ENCODE data around the gene EVA1B.

EVA1B gene

DNA sequence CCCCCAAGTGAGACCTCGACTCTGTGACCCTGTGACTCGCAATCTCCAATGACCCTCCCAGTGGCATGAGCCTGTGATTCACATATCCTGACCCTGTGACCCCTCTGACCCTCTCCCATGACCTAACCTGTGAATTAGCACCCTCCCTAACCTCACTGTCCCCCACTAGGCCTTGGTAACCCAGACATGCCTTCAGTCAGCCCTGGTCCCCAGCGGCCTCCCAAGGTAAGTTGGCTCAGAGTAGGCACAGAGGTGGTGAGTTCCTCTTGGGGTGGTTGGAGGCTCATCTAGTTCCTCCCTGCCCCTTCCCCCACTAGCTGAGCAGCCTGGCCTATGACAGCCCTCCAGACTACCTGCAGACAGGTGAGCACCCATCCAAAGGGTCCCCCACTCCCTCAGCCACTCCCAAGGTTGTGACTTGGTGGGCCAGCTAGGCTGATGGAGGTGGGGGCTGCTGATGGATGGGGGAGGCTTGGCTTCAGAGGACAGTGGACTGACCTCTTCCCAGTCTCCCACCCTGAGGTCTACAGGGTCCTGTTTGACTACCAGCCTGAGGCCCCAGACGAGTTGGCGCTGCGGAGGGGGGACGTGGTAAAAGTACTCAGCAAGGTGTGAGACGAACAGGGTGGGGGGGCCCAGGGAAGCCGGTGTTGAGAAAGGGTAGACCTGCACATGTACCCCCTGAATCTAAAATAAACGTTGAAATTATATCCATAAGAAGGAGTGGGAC lies 15.7 kb downstream of the EVA1B start:
- DNase-seq, result no peak

DNA sequence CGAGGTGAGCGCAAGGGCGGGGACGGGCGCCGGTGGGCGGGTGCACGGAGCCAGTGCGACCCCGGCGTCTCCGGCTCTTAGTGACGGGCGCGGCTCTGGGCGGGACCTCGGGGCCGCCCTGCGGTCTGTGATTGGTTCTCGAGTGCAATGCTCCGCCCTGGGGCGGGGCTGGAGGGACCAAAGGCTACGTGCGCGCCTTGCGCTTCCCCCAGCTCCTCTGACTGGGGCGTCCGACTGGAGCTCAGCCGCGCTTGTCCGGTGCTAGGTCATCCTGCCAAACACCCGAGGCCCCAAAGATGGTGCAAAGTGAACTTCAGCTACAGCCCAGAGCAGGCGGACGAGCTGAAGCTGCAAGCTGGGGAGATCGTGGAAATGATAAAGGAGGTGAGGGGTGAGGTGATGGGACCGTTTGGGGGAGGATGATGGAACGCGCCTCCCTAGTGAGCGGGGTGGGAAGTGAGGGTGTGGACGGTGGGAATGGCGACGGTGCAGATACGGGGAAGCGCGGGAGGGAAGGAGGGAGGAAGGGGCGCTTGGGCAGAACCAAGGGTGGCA lies 16.5 kb downstream of the EVA1B start:
- peak; percentile 89 for DNase-seq

DNA sequence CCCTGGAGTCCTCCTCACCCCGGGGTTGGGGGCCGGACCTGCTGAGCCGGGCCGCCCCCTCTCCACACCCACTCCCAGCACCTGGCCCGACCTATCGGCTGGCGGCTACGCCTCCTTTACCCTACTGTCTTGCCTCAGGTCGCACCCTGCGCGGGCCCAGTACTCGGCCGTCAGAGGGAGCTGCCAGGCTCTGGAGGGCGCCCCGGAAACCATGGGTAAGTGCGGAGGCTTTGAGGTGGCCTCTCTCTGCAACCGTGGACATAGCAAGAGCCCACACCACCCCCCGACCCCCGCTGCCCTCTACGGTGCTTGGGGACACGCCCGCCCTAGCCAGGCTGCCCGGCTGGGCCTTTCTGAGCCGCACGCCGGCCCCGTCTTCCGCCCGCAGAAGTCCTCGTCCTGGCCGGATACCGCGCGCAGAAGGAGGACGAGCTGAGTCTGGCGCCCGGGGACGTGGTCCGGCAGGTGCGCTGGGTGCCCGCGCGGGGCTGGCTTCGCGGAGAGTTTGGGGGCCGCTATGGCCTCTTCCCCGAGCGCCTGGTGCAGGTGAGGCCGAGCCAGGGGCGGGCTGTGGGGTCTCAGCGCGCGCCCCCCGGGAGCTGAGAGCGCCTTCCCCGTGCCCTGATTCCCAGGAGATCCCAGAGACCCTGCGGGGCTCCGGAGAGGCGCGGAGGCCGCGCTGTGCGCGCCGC lies 17.1 kb downstream of the EVA1B start, which contains the start of gene SH3D21:
Gene SH3D21 (plus strand): TSS at position 159 of the 692 bp plus-strand sequence. CDS start 53 bp downstream, at position 212.
- DNase-seq, result peak; percentile 36

DNA sequence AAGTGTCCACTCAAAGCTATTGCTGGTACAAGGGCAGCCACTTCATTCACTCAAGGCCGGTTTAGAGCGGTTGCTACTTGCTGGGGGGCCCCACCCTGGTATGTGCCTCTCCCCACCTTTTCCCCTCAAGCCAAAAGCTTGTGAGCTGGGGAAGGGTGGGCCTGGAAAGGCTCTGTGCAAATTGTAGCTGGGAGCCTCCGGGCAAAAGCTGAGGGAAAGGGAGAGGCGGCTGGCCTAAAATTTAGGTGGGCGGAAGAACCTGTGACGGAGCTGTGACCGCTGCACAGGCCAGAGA lies 17.6 kb downstream of the EVA1B start:
- DNase-seq, result no peak

DNA sequence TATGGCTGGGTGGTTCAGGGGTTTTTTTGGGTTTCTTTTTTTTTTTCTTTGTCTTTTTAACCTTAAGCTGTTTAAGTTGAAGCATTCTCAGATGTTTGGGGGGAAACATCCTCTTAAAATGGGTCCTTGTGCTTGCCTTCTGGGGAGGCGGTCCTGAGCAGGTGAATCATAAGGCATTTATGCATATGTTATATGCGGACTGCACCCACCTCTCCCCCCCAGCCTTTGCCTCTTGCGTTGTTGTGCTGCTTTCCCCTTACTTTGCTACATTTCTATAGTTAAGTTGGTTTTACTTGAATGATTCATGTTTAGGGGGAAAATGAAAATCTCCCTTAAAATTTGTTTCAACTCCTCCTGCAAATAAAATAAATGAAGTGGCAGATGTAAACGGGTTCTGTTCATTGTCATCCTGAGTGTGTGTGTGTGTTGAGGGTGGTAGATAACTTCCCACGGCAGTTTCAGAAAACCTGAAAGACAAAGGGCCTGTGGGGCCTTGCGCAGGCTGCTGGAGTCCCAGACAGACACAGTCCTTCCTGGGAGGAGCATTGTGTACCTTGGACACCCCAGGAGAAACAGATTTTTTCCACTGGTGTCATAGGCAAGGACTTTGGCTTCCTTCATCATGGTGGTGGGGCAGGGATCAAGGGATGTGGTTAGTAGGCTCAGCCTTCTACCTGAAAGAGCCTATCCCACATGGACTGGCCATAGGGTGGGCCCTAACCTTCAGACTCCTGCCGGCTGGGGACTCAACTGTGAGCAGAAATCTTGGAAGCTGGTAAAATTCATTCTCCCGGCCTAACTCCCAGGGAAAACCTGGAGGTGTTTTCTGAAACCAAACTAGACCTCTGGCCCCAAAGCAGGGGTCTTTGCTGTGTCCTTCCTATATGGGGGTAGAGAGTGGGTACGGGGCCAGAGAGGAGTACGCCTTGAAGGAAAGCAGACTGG lies 18.2 kb downstream of the EVA1B start:
- DNase-seq, result no peak

DNA sequence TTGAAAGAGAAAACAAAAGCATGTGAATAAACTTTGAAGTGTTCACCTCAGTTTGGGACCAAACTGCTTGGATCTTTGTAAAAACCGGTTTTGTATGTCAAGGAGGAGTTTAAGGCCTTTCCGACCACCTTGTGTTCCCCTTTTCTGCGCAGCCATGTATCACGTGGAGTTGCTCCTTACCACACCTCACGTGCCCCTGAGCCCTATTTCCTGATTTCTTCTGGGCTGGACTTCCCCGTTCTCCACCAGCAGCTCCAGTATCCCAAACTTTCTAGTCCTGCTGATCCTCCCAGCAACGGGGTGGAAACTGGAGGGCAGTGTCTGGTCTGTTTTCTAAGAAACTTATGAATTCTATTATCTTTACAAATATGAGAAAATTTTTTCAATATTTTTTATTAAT lies 18.9 kb downstream of the EVA1B start:
- no peak for DNase-seq

DNA sequence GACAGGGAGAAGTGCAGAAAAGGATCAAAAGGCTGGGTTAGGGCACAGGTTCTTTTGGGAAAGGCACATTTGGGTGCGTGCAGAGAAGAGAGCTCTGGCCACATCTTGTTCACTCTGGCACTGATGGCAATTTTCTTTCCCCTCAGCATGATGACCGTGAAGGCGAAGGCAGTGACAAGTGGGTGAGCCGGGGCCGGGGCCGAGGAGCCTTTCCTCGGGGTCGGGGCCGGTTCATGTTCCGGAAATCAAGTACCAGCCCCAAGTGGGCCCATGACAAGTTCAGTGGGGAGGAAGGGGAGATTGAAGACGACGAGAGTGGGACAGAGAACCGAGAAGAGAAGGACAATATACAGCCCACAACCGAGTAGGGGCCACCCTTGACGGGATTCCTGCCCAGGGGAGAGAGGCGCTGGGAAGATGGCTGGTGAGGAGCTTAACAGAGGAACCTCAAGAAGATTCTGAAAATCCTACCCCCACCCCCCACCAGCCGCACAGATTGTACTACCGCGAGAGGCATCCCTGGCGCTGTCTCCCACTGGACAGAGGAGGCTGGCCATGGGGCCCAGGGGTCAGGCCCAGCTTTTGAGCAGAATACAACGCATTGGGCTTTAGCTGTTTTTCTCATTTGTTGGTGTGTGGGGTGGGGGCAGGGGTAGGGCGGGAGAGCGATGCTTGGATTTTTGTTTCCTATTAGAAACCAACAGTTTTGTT lies 19.6 kb downstream of the EVA1B start:
- DNase-seq, result no peak

DNA sequence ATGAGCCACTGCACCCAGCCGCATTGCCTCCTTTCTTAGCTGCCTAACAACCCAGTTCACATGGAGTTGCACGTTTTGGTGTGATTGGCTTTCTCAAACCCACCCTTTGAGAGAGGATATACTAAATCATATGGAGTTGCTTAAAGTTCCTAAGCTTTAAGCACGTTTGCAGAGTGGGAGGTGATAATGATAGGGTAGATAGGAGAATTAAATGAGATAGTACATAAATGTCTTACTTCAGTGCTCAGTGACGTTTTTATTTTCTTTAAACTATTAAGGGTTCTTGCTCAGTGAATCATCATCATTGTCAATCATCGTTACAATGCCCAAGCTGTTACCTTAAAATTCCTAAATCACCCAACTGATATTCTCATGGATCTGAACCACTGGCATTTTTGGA lies 20.2 kb downstream of the EVA1B start:
- DNase-seq, result no peak

DNA sequence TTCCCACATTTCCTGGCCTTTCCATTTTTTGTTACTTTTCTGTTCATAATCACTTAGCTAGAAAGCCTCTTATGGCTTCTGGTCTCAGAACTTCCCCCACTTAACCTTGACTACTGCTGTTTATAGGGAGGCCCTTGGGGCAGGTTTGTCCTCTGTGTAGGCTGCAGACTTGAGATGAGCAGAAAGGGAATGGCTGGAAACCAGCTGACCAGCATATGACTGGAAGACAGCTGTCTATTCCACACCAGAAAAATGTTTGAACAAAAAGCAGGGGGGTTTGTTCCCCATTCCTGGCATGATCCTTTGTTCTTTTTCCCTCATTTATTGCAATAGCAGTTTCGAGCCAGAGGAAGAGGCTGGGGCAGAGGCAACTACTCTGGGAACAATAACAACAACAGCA lies 22.2 kb downstream of the EVA1B start:
- DNase-seq, result no peak

DNA sequence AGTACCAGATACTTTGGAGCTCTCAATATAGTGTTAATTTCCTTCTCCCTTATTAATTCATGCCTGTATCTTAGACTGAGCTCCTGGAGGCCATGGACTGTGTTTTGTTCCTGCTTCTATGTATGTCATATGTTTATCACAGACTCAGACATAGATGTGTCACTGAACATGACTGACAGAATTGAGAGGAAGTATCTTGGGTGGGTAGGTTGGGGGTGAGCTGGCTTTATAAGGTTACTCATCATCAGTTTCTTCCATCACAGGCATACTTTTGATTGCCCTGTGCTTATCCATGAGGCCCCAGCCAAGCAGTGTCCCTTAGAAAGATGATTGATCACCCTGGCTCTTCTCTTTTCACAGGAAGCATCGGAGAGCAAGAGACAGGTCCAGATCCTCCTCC lies 22.9 kb downstream of the EVA1B start:
- no peak for DNase-seq

DNA sequence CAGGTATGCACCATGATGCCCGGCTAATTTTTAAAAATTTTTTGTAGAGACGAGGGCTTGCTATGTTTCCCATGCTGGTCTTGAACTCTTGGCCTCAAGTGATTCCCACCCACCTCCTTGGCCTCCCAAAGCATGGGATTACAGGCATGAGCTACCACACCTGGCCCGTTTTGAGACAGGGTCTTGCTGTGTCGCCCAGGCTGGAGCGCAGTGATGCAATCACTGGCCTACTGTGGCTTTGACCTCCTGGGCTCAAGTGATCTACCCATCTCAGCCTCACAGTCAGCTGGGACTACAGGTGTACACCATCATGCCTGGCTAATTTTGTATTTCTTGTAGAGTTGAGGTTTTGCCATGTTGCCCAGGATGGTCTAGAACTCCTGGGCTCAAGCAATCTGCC lies 24.8 kb downstream of the EVA1B start:
- no peak for DNase-seq

DNA sequence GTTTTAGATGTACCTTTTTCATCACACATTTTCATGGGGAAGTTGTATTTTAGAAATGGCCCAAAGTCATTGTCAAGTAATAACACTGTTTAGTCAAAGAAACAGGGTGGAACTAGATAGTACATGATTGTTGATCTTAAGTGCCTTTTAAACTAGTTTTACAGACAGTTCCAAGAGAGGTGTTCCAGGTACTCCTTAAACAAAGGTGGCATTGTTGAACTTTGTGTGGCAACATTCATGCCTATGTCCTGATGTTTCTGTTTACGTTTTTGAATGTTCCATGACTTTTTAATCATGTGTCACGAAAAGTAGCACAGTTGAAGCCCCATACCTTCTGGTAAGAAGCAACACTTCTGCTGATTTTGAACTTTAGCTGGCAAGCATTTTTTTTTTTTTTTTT lies 26.4 kb downstream of the EVA1B start:
- DNase-seq, result no peak

DNA sequence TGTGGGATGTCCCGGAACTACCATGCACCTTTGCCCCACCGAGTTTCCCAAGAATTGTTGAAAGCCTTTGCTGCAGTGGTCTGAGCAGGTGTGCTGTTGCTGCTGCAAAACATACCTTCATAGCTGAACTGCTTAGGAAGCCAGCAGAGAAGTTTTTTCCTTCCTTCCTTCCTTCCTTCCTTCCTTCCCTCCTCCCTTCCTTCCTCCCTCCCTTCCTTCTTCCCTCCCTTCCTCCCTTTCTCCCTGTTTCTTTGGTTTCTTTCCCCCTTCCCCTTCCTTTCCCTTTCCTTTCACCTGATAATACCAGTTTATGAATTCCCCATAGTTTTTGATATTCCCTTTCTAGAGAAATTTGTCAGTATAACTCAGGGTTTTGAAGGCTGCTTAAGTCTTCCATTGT lies 28.1 kb downstream of the EVA1B start:
- DNase-seq, result no peak

DNA sequence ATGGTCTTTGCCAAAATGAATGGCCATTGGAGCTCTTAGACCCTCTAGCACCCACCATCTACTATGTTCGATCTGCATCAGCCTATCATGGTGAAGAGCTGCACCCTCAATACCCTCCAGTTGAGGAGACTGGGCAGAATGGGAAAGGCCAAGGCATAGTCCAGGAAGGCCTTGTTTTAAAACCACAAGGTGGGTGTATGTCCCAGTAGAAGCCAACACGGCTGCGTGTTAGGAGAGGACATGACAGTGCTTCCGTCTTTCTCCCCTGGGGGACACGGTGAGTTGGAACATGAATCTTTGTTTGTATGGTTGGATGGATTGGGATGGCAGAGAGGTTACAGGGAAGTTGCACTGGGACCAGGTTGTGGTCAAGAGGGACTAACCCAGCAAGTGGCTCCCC lies 35.9 kb downstream of the EVA1B start:
- DNase-seq, result no peak

DNA sequence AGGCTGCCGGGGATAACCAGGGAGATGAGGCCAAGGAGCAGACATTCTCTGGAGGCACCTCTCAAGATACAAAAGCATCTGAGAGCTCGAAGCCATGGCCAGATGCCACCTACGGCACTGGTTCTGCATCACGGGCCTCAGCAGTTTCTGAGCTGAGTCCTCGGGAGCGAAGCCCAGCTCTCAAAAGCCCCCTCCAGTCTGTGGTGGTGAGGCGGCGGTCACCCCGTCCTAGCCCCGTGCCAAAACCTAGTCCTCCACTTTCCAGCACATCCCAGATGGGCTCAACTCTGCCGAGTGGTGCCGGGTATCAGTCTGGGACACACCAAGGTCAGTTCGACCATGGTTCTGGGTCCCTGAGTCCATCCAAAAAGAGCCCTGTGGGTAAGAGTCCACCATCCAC lies 36.6 kb downstream of the EVA1B start:
- DNase-seq, result no peak

DNA sequence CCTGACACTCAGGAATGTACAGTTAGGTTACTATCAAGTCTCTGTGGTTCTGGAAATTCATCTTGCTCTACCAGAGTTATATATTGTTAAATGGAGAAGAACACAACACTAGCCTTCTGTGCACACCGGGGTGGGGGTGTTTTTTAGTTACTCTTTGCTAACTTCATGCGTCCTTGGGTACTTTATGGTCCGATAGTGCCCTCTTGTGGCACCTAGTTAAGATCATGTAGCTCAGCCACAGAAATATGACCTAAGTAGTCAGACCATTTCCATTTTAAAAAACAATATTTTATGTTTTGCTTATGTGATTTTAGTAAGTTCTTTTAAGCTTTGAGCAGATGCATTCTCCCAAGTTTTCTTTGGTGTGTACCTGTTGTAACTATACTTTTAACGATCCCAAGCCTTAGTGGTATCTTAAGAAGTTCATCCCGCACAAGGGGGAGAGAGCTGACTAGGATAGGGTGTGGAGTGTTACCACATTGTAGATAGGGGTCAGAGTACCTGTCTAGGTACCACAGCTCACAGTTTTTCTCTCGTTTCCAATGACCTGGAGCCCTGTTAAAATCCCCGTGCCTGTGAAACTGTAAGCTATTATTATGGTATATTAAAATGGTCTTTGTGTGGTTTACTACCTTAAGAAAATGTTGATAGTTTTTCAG lies 37.9 kb downstream of the EVA1B start:
- peak; percentile 70 for DNase-seq

DNA sequence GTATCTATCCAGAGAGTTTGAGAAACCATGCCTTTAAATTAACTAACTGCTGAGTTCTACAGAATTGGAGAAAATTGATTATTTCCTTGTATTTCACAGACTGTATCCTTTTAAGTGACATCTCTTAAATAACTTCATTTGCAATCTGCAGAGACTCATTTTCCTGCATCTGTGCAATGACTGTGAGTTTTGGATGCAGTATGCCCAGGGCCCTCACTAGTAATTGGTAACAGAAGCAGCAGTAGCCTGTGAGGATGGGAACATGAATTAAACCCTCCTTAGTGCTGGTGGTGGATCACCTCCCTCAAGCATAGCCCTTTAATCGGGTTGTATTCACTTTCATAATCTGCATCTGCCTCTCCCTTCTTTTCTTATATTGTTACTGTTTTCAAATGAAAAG lies 38.9 kb downstream of the EVA1B start:
- no peak for DNase-seq

DNA sequence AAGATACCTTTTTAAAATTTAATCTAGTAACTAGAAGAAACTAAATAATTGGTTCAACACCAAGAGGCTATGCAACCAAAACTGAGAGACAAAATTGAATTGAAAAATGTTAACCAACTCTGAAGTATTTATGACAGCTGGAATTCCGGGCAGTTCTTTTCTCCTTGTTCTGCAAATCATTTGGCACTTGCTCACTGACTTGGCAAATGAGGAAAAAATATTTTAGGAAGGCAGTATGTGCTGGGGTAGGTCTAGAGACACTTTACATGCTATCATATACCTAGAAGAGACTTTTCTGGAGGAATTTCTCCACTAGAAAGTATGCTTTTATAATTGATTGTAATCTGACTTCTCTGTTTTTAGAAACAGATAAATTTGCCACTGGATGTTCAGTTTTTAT lies 39.4 kb downstream of the EVA1B start:
- DNase-seq, result no peak

DNA sequence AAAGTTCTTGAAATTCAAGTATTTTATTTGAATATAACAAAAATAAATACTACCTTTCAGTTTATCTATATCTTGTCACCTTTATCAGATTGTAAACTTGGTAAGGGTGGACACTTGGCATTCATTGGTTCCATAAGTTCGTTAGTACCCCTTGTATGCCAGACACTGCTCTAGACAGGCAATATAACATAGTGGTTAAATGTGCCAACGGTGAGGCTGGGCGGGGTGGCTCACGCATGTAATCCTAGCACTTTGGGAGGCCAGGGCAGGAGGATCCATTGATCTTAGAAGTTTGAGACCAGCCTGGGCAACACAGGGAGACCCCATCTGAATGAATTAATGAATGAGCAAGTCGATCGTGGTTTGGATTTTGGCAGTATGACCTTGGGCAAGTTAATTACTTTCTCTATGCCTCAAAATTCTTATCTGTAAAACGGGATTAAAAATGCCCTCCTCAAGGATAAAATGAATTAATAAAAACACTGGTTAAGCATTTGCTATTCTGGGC lies 43.6 kb downstream of the EVA1B start:
- DNase-seq, result no peak

DNA sequence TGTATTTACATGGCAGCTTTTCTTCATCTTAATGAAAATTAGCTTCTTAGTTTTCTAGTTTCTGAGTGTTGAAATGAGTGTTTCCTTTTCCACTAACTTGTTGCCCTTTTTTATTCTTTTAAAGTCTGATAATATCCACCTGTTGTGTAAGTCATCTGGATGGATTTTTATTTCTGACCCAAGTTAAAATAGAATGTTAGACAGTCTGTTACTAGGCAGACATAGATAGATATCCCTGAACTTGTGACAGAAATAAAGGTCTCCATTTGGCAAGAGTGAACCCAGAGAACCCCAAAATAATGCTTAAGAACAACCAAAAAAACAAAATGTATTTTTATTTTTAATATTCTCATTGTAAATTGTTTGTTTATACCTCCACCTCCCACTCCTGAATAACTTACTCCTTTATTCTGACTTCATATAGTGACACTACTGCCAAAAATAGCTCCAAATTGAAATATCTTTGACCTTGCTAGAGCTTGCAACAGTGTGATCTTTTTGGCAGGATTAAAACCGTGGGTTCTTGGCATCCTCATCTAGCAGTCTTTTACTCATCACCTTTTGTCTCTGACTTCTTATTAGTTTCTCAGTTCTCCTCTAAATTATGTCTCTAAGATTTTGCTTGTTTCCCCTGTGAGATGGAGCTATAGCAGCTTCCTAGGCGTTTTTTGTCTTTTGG lies 44.2 kb downstream of the EVA1B start:
- DNase-seq, result no peak

DNA sequence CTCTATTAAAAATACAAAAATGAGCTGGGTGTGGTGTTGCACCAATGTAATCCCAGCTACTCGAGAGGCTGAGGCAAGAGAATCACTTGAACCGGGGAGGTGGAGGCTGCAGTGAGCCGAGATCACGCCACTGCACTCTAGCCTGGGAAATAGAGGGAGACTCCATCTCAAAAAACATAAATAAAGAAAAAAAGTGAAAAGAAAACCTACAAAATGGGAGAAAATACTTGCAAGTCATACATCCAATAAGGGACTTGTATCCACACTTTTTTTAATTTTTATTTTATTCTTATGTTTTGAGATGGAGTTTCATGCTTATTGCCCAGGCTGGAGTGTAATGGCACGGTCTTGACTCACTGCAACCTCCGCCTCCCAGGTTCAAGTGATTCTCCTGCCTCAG lies 46.8 kb downstream of the EVA1B start:
- DNase-seq, result no peak

Measured in effector CD4-positive, alpha-beta T cell (primary cell).